Calu3 (cell line): ENCODE results near the gene JAG2. TPM values are rescaled to one million over a fixed set of nuclear protein-coding genes. Genes with fewer than 3 reads are reported as not detected.

Source experiments
- BruUV-seq: library from RNA; stranded (reverse); fragments of 400-500 nt; replicated peaks from 2 replicates; lab custom pipeline; 2021; lab: Mats Ljungman, UMichigan
- CTCF ChIA-PET: fragments of 300-600 bp; sonication (Branson Sonifier 250); formaldehyde crosslinking; loops from one replicate; lab custom pipeline; 2022; ENCODE audit warnings: antibody characterized with exemption; lab: Charles Lee
- DNase-seq: peaks from one replicate; pipeline ENCODE4 v3.0.0; 2022
- H3K27ac Mint-ChIP-seq: one replicate; pipeline ENCODE4 v1.8.0; 2022; ENCODE audit warnings: mixed read lengths; ENCODE audit not compliant: unreplicated experiment
- H3K27me3 Mint-ChIP-seq: one replicate; pipeline ENCODE4 v1.8.0; 2022; ENCODE audit warnings: mixed read lengths; ENCODE audit not compliant: unreplicated experiment
- H3K36me3 Mint-ChIP-seq: one replicate; pipeline ENCODE4 v1.8.0; 2022; ENCODE audit warnings: mild to moderate bottlenecking, moderate library complexity, mixed read lengths; ENCODE audit not compliant: insufficient read depth, unreplicated experiment
- H3K4me1 Mint-ChIP-seq: one replicate; pipeline ENCODE4 v1.8.0; 2022; ENCODE audit warnings: mild to moderate bottlenecking, low read depth, mixed read lengths; ENCODE audit not compliant: unreplicated experiment
- H3K4me3 Mint-ChIP-seq: one replicate; pipeline ENCODE4 v1.8.0; 2022; ENCODE audit warnings: mild to moderate bottlenecking, low read depth, moderate library complexity, mixed read lengths; ENCODE audit not compliant: unreplicated experiment
- H3K9me3 Mint-ChIP-seq: one replicate; pipeline ENCODE4 v1.8.0; 2022; ENCODE audit warnings: low read depth, mixed read lengths; ENCODE audit not compliant: unreplicated experiment
- CTCF ChIP-seq: fragments of 200-600 bp; IDR thresholded peaks from one replicate; pipeline ENCODE4 v1.8.0; 2022; ENCODE audit warnings: antibody characterized with exemption; ENCODE audit not compliant: unreplicated experiment
- intact Hi-C: fragments of 100-400 bp; cut with micrococcal nuclease; formaldehyde crosslinking; loops from one replicate; pipeline ENCODE4 v1.10.0; 2022; ENCODE audit not compliant: unreplicated experiment
- total RNA-seq: library from RNA; stranded (reverse); gene quantifications from 2 replicates; pipeline ENCODE4 v1.2.3, GENCODE V29; 2022

JAG2 gene
- total RNA-seq, 1 experiment from 2014 or later, result 13.8 TPM

GRCh38 chr14:105196265-105196960 lies 27.8 kb upstream of the JAG2 start:
- CTCF ChIA-PET, result interaction anchor here (0.6 kb wide), 1 partner anchor 323 kb away, joined by 5 read pairs; no protein-coding TSS in a partner anchor
- no peak for TF ChIP-seq CTCF
- DNase-seq, result no peak
- Mint-ChIP-seq H3K4me3 (no peak overlapping the region), H3K27me3 (peaks cover 63% of the 10 kb centered on the region), H3K4me1 (peaks cover 20% of the 10 kb centered on the region), H3K36me3 (peaks cover under 1% of the 10 kb centered on the region), H3K9me3 (no peaks in the 10 kb centered on the region), H3K27ac (no peak overlapping the region)
- intact Hi-C loops, result no loop called here
- BruUV-seq, result no TSS peak

GRCh38 chr14:105195522-105196264 lies 27.1 kb upstream of the JAG2 start:
- Mint-ChIP-seq H3K27me3 (peaks cover 61% of the 10 kb centered on the region), H3K36me3 (peaks cover 4% of the 10 kb centered on the region), H3K27ac (no peak overlapping the region), H3K4me1 (peaks cover 20% of the 10 kb centered on the region), H3K9me3 (no peaks in the 10 kb centered on the region), H3K4me3 (no peak overlapping the region)
- CTCF ChIA-PET, result interaction anchor here (0.6 to 1.9 kb wide), 2 partner anchors 104 to 324 kb away, joined by 5 to 8 read pairs; no protein-coding TSS in a partner anchor
- no peak for TF ChIP-seq CTCF
- intact Hi-C loops, result no loop called here
- BruUV-seq, result no TSS peak
- no peak for DNase-seq

GRCh38 chr14:105195051-105195450 lies 26.5 kb upstream of the JAG2 start:
- Mint-ChIP-seq H3K4me1 (peaks cover 20% of the 10 kb centered on the region), H3K4me3 (no peak overlapping the region), H3K36me3 (peaks cover 4% of the 10 kb centered on the region), H3K9me3 (no peaks in the 10 kb centered on the region), H3K27ac (no peak overlapping the region), H3K27me3 (peaks cover 57% of the 10 kb centered on the region)
- CTCF ChIA-PET, result interaction anchor here (1.9 kb wide), 1 partner anchor 104 kb away, joined by 8 read pairs; no protein-coding TSS in a partner anchor
- intact Hi-C loops, result no loop called here
- no TSS peak for BruUV-seq
- DNase-seq, result no peak
- TF ChIP-seq CTCF, result no peak

- CTCF ChIA-PET, result interaction anchor here (0.7 to 1.9 kb wide), 2 partner anchors 49 to 103 kb away, joined by 3 to 8 read pairs; no protein-coding TSS in a partner anchor
- Mint-ChIP-seq H3K4me1 (peaks cover 18% of the 10 kb centered on the region), H3K27me3 (peaks cover 57% of the 10 kb centered on the region), H3K27ac (no peak overlapping the region), H3K4me3 (no peak overlapping the region), H3K36me3 (peaks cover 4% of the 10 kb centered on the region), H3K9me3 (no peaks in the 10 kb centered on the region)
- no TSS peak for BruUV-seq
- intact Hi-C loops, result no loop called here
- no peak for TF ChIP-seq CTCF
- peak; percentile 46 for DNase-seq
Observed at GRCh38 chr14:105193916-105194782, 25.6 kb upstream of the JAG2 start.
